ENCODE results near the gene PLA2G7.

- TF ChIP-seq CTCF (IDR thresholded peaks at IDR 0.05; ENCODE audit: poor library complexity) (no peak), EZH2 (IDR thresholded peaks at IDR 0.05; ENCODE audit: borderline replicate concordance) (no peak), EZH2phosphoT487 (IDR thresholded peaks at IDR 0.05; ENCODE audit: low read depth, severe bottlenecking, unreplicated experiment) (no peak)
Measured at GRCh38 chr6:46755865-46756264, 20.7 kb upstream of the PLA2G7 start.

All from hepatocyte (in vitro differentiated cells).